GM12892 (cell line): ENCODE measurements around the gene KRABD2.
"Not testable (repeated sequence)": the region's sequence is repeated elsewhere in the genome, so short reads cannot be mapped to it uniquely, and the experiment has no call there.

Experiments used
- DNase-seq: peaks from one replicate; pipeline ENCODE4 v3.0.0; 2011; ENCODE audit not compliant: insufficient read length
- FAIRE-seq: peaks from 2 replicates; lab custom pipeline; 2011; peaks lifted over from hg19 to GRCh38; lab: Jason Lieb, UNC
- POLR2A ChIP-seq: IDR thresholded peaks from 2 replicates; pipeline ENCODE4 v1.6.1; 2011; ENCODE audit warnings: low read depth, low read length, control low read depth
- POLR2AphosphoS5 ChIP-seq: IDR thresholded peaks from 2 replicates; pipeline ENCODE4 v1.6.1; 2011; ENCODE audit warnings: low read depth, low read length, control low read depth
- TAF1 ChIP-seq: IDR thresholded peaks from 2 replicates; pipeline ENCODE4 v1.6.1; 2011; ENCODE audit warnings: low read depth, mild to moderate bottlenecking, control low read depth, low read length, borderline replicate concordance

Gene KRABD2

DNA sequence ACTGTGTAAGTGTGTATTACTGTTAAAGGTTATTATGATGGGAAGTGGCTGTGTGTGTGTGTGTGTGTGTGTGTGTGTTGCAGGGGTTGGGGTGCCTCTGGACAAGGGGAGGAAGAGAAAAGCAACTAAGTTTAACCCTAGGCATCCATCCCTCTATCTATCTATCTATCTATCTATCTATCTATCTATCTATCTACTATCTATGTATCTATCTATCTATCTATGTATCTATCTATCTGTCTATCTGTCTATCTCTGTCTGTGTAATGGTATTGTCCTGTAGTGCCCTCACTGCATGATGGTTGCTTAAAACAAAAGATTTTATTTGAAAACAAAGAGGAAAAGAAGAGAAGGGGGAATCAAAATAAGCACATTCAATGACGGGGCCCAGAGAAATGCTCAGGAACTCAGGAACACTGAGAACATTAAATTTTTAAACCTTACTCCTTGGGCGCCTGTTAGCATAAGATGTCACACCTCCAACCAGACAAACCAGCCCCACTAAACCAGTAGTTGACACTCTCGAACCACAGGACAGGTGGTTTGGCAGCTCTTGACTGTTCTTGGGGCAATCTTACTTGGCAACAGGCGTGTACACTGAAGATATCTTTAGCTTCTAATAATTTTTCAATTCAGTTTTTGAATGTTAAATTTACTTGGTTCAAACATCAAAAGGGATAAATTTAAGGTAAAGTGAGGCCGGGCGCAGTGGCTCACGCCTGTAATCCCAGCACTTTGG lies 11.6 kb upstream of the KRABD2 start:
- DNase-seq (no peak), FAIRE-seq (no peak)
- TF ChIP-seq POLR2A (no peak), TAF1 (no peak), POLR2AphosphoS5 (no peak)

DNA sequence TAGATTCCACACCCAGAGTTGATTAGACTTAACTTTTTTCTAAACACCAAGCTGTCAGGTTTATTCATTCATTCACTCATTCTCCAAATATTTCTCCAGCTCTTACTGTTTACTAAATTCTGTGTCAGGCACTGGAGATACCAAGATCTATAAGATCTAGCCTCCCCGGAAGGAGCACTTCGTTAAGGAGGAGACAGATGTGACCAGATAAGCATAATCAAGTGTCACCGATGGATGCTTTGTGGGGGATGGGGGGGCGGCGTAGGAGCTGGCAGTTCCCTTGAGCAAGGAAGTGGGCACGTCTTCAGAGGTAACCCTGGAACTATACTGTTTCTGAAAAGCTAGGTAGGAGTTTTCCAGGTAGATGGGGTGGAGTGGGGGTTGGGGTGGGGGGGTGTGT lies 10.3 kb upstream of the KRABD2 start:
- TF ChIP-seq POLR2A (no peak), TAF1 (no peak)
- FAIRE-seq (no peak), DNase-seq (no peak)

DNA sequence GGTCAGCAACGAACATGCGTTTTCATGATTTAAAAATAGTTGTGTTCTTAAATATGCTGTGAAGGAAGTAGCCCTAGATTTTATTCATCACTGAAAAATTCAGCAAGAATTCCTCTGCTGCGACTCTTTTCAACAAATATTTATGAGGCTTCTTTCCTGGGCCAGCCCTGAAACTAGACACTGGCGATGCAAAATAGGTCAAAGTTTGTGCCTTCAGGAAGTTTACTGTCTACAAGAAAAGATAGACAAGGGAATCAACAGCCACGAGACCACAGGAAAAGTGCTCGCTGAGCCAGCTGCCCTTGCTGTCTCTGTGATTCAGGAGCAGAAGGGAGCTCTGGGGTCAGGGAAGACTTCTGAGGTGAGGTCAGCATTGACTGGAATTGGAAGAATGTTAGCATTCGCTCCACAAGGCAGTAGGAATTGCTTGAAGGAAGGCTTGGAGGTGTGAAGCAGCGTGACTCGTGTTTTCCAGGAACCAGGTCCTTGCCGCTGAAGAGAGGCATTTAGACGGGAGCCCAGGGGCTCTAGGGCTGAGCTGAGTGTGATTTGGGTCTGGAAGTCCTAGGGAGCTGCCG lies 8.4 kb upstream of the KRABD2 start:
- FAIRE-seq, result no peak
- TF ChIP-seq TAF1 (no peak), POLR2A (no peak)
- DNase-seq, result no peak

DNA sequence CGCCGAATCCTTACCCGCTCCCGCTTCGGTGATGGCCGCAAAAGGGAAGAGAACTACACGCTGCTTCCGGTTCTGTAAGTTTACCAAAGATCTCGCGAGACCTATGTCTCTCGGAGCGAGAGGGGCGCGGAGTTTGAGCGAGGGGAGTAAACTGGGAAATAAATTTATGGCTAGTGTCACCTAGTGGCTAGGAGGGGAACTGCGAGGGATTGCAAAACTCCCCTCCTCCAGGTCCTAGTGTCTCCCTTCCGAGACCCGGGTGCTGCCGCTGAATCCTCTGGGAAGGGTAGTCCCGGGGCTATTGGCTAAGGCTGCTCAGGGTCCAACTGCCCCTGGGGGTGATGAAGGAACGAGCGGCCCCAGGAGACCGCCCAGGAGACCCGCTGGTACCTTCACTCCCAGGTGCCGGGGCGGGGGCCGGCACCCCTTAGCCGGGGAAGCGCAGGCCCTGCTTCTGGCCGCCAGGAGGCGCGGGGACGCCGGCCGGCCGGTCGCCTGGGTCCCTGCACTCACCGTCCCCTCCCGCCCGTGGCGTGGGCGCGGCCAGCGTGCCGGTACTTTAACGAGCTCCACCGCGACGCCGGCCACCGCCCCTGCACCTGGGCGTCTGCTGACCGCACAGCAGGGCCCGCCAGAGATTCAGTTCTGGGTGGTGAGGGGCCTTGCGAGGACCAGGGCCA lies 6.8 kb upstream of the KRABD2 start, which contains the start of gene RPL26:
TSS of gene RPL26 (minus strand) at position 51 of the 680 bp plus-strand sequence. CDS start 883 bp downstream, outside the sequence.
- TF ChIP-seq POLR2A (peak; percentile 99), TAF1 (peak; percentile 100), POLR2AphosphoS5 (peak; percentile 99)
- peak; percentile 91 for DNase-seq
- FAIRE-seq, result peak; percentile 95

DNA sequence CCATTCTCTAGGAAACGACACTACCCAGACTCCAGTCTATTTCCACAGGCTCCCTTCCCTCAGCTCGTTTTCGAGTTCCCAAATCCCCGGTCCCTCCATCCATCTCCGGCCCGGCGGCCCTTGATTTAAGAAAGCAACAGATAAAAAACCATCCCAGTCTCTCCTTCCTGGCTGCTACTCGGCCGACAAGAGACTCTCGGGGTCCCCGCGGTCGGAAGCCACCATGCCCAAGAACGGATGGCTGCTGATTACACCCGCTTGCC lies 6.3 kb upstream of the KRABD2 start:
- no peak for FAIRE-seq
- DNase-seq, result no peak
- no peak for TF ChIP-seq POLR2A
- no peak for TF ChIP-seq POLR2AphosphoS5
- no peak for TF ChIP-seq TAF1

DNA sequence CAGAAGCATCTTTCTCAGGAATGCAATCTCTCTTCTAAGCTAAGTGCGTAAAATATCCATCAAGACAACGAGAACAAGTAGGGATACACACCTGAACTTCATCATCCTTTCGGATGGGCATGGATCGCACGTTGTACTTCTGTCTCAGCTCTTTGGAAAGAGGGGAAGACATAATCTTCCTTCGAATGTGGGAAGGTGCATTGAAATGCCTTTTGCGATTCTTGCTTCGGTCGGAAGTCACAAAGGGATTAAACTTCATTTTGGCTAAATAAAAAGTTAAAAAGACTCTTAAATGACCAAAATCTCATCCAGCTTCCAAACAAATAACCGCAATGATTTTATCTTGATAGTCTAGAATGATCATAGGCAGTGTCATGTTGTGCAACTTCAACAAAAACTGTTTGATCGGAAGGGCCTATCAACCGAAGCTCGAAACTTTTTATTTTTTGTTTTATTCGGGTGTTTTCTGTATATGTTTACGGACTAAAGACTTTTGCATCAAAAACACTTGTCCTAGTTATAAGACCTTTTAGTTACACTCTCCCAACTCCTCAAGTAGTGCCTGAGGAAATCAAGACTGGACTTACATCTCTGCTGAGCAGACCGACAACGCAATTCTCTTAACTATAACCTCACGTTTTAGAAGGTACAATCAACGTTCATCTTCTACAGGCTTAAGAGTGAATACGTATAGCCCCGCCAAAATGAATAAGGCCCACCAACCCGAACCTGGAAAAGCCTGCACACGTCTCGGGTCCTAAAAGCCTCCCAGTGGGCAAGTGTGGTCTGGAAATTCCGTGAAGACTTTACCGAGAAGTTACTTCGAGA lies 5.8 kb upstream of the KRABD2 start:
- FAIRE-seq (peak; percentile 36), DNase-seq (no peak)
- TF ChIP-seq POLR2A, result 0 out of 2 replicates have a peak, but pooled peaks have one; percentile 31
- TF ChIP-seq POLR2AphosphoS5, result no peak

DNA sequence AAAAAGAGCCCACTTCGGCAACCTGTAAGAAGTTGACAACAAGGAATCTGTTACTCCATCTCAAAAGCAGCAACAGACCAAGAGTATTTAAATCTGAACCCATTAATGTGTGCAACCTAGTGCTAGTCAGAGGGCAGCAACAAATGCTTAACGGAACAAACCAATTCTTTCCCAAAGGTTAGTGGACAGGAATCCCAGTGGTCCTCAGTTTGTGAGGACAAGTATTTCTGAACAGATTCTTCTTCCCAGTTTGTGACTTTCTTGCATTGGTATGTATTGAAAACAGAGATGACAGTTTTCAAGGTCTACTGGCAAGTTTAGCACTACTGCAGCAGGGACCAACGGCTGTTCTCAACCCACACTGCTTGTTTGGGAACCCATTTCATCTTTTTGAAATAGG lies 3.5 kb upstream of the KRABD2 start:
- no peak for FAIRE-seq
- TF ChIP-seq POLR2AphosphoS5, result no peak
- no peak for TF ChIP-seq TAF1
- TF ChIP-seq POLR2A, result no peak; the same call in 1 of the 2 replicates
- no peak for DNase-seq

DNA sequence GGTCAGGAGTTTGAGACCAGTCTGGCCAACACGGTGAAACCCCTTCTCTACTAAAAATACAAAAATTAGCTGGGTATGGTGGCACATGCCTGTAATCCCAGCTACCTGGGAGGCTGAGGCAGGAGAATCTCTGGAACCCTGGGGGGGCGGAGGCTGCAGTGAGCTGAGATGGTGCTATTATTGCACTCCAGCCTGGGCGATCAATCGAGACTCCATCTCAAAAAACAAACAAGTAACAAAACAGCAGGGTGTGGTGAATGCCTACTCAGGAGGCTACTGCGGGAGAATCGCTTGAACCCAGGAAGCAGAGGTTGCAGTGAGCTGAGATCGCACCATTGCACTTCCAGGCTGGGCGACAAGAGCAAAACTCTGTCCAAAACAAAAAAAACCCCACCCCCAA lies 1.6 kb upstream of the KRABD2 start:
- not testable (repeated sequence) for DNase-seq, FAIRE-seq

DNA sequence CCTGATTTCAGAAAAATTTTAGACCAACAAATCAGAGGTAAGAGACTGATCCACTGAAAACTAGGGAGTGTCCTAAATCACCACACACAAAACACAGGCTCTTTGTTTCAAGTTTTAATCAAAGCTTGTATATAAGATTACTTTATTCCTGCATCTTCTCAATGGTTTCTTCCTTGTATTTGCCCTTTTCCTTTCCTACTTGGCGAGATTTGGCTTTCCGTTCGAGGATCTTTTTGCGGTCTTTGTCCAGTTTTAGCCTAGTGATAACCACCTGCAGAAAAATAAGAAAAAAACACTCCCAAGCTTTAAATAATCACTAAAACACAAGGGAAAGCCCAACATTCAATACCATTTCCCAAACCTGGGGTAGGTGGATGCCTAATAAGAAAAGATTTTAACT lies 918 bp upstream of the KRABD2 start:
- TF ChIP-seq POLR2AphosphoS5 (no peak), POLR2A (no peak), TAF1 (no peak)
- FAIRE-seq, result no peak
- DNase-seq, result no peak

DNA sequence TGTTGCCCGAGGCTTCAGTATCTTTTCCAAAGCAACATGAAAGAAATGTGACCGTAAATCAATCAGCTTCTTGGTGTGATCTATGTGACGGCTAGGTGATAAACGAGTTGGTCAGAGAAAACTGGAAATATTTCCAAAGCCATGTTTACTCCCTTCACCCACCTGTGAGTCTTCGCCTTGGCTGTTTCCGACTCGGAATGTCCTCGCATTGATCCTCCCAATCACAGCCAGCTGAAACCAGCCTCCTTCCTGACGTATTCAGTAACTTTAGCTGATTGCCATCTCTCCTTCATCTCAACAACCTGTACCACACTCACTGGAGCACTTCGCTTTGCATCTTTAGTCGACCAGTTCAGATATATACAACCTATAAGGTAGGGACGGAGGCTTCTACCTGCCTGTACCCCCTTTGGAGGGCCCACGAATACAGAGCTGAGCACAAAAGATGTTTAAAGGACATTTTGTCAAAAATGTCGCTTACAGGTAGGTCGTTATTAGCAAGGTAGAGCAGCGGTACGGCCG lies 705 bp downstream of the KRABD2 start:
- no peak for DNase-seq
- no peak for FAIRE-seq

DNA sequence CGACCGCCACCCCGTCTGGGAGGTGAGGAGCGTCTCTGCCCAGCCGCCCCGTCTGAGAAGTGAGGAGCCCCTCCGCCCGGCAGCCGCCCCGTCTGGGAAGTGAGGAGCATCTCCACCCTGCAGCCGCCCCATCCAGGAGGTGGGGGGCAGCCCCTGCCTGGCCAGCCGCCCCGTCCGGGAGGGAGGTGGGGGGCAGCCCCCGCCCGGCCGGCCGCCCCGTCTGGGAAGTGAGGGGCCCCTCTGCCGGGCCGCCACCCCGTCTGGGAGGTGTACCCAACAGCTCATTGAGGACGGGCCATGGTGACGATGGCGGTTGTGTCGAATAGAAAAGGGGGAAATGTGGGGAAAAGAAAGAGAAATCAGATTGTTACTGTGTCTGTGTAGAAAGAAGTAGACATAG lies 2.6 kb downstream of the KRABD2 start:
- not testable (repeated sequence) for DNase-seq, FAIRE-seq

More for the DNA sequence above, 705 bp downstream of the KRABD2 start:
- TF ChIP-seq TAF1, result no peak
- TF ChIP-seq POLR2AphosphoS5, result no peak
- no peak for TF ChIP-seq POLR2A
